CD4-positive, alpha-beta T cell (primary cell): Measurements from ENCODE around the gene PHLDB1. TPM values are rescaled to one million over a fixed set of nuclear protein-coding genes. Genes with fewer than 3 reads are reported as not detected.

Experiments used
- ATAC-seq: fragments of 200-7000 bp; cut with Tn5 transposase; one replicate; pipeline ENCODE4 v1.10.0; 2022; ENCODE audit warnings: mild to moderate bottlenecking; ENCODE audit not compliant: poor library complexity
- CTCF ChIA-PET: fragments of 350-600 bp; sonication (Branson Sonifier 250); formaldehyde crosslinking; loops from one replicate; lab custom pipeline; 2021; ENCODE audit warnings: antibody characterized with exemption, inconsistent platforms; lab: Charles Lee
- POLR2A ChIA-PET: fragments of 350-600 bp; sonication (Branson Sonifier 250); formaldehyde crosslinking; loops from one replicate; lab custom pipeline; 2021; ENCODE audit warnings: antibody characterized with exemption, inconsistent platforms; lab: Charles Lee
- DNase-seq, 14 experiments: peaks; one replicate each; pipeline ENCODE4 v3.0.0-alpha.2; 2013 to 2020; ENCODE audit warnings: mixed read lengths in 2 of 14
- H3K27ac ChIP-seq, 2 donors: one replicate each; pipeline versions ENCODE4 v1.5.1 to v1.7.0; 2013; ENCODE audit warnings: low read length in 2 of 2, low read depth in 1 of 2, mild to moderate bottlenecking in 1 of 2
- H3K27me3 ChIP-seq, 2 experiments: 1 replicate in 1 of 2; 2 replicates in 1 of 2; pipeline versions ENCODE4 v1.6.1 to v1.7.0; 2013; ENCODE audit warnings: low read length in 2 of 2, control low read depth in 1 of 2, mild to moderate bottlenecking in 1 of 2, moderate library complexity in 1 of 2; ENCODE audit not compliant: insufficient read depth in 2 of 2, control insufficient read depth in 1 of 2
- H3K36me3 ChIP-seq: one replicate; pipeline ENCODE4 v1.6.1; 2013; ENCODE audit warnings: low read length, control low read depth; ENCODE audit not compliant: insufficient read depth
- H3K4me1 ChIP-seq: one replicate; pipeline ENCODE4 v1.6.1; 2013; ENCODE audit warnings: low read length, control low read depth; ENCODE audit not compliant: insufficient read depth
- H3K4me3 ChIP-seq: one replicate; pipeline ENCODE4 v1.5.1; 2013; ENCODE audit warnings: mild to moderate bottlenecking, low read length, moderate library complexity
- H3K9me3 ChIP-seq, 2 experiments: 1 replicate in 1 of 2; 2 replicates in 1 of 2; pipeline versions ENCODE4 v1.6.1 to v1.7.0; 2013; ENCODE audit warnings: low read length in 2 of 2, mild to moderate bottlenecking in 2 of 2, control low read depth in 1 of 2, moderate library complexity in 1 of 2; ENCODE audit not compliant: control insufficient read depth in 1 of 2, insufficient read depth in 1 of 2
- H3K27ac Mint-ChIP-seq: one replicate; pipeline ENCODE4 v1.8.0; 2020; ENCODE audit warnings: mixed read lengths
- H3K27me3 Mint-ChIP-seq: one replicate; pipeline ENCODE4 v1.8.0; 2021; ENCODE audit warnings: mixed read lengths
- H3K36me3 Mint-ChIP-seq: one replicate; pipeline ENCODE4 v1.8.0; 2021; ENCODE audit warnings: low read depth, mixed read lengths
- H3K4me1 Mint-ChIP-seq: one replicate; pipeline ENCODE4 v1.8.0; 2021; ENCODE audit warnings: low read depth, mixed read lengths
- H3K4me3 Mint-ChIP-seq: one replicate; pipeline ENCODE4 v1.8.0; 2020; ENCODE audit warnings: mild to moderate bottlenecking, mixed read lengths
- H3K9me3 Mint-ChIP-seq: one replicate; pipeline ENCODE4 v1.8.0; 2020; ENCODE audit warnings: mixed read lengths
- CTCF ChIP-seq: fragments of 200-600 bp; IDR thresholded peaks from one replicate; pipeline ENCODE4 v1.8.0; 2022; ENCODE audit warnings: antibody characterized with exemption, mild to moderate bottlenecking
- intact Hi-C, 2 experiments: fragments of 100-400 bp; cut with DNase I in 1 of 2; cut with micrococcal nuclease in 1 of 2; formaldehyde crosslinking; loops; one replicate each; pipeline versions ENCODE4 v1.15.1 to v1.9.0; 2023 to 2025; cut with DNase I, micrococcal nuclease
- total RNA-seq, 174 experiments: library from RNA in 2 of 174; stranded (reverse) in 2 of 174; gene quantifications; one replicate each; pipeline ENCODE4 v1.2.3 and lab custom pipeline; 2021 to 2026

The PHLDB1 gene
- total RNA-seq, 2 experiments from 2014 or later = 1.8 to 2.3 TPM

- H3K9me3 Mint-ChIP-seq = no peaks in the 10 kb centered on the region
- H3K27me3 ChIP-seq = no peaks in the 10 kb centered on the region
- ATAC-seq (no peak), DNase-seq (no peak)
- H3K27me3 Mint-ChIP-seq = no peaks in the 10 kb centered on the region
- H3K4me3 ChIP-seq = no peak overlapping the region
- no peak overlapping the region for H3K27ac ChIP-seq
- TF ChIP-seq CTCF = no peak
- no peaks in the 10 kb centered on the region for H3K36me3 Mint-ChIP-seq
- no peaks in the 10 kb centered on the region for H3K36me3 ChIP-seq
- peaks cover 4% of the 10 kb centered on the region for H3K4me1 ChIP-seq
- H3K4me1 Mint-ChIP-seq = no peaks in the 10 kb centered on the region
- no peak overlapping the region for H3K27ac Mint-ChIP-seq
- ChIA-PET CTCF (interaction anchor here (1.2 kb wide), 1 partner anchor 21 kb away, joined by 4 read pairs; no protein-coding TSS in a partner anchor), POLR2A (no interaction called here)
- intact Hi-C loops = no loop called here
- no peak overlapping the region for H3K4me3 Mint-ChIP-seq
- no peaks in the 10 kb centered on the region for H3K9me3 ChIP-seq
These were observed 31.3 kb downstream of the PHLDB1 start for GRCh38 chr11:118638726-118639125.

DNA sequence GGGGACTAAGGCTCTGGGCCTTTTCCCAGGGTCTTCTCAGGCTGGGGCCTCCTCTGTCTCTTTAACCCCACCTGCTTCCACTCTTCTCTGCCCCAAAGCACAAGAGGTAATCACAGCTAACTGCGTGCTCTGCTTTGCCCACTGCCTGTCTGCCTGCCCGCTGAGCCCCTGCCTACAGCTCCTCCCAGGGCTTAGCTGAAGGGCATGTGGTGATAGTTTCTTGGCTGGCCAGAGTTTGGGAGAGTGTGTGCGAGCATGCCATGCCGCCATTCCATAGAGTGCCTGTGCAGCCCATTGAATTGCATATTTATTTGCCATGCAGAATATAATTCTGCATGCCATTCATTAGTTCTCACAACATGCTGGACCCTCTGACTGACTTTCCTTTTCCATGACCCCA is 32.5 kb downstream of the PHLDB1 start:
- ATAC-seq (no peak), DNase-seq (no peak)
- Histone ChIP-seq H3K27ac (no peak overlapping the region), H3K4me1 (peaks cover 2% of the 10 kb centered on the region), H3K9me3 (no peaks in the 10 kb centered on the region), H3K4me3 (no peak overlapping the region), H3K27me3 (no peaks in the 10 kb centered on the region), H3K36me3 (no peaks in the 10 kb centered on the region)
- Mint-ChIP-seq H3K4me1 (no peaks in the 10 kb centered on the region), H3K9me3 (no peaks in the 10 kb centered on the region), H3K27me3 (no peaks in the 10 kb centered on the region), H3K4me3 (no peak overlapping the region), H3K27ac (no peak overlapping the region), H3K36me3 (no peaks in the 10 kb centered on the region)
- ChIA-PET CTCF (interaction anchor here (1.3 kb wide), 1 partner anchor 468 kb away, joined by 3 read pairs; no protein-coding TSS in a partner anchor), POLR2A (no interaction called here)
- intact Hi-C loops = no loop called here
- TF ChIP-seq CTCF = no peak

GRCh38 chr11:118640332-118641154 is 33.1 kb downstream of the PHLDB1 start:
- CTCF ChIA-PET = interaction anchor here (1.3 kb wide), 1 partner anchor 469 kb away, joined by 3 read pairs; no protein-coding TSS in a partner anchor
- Histone ChIP-seq H3K4me3 (no peak overlapping the region), H3K27me3 (no peaks in the 10 kb centered on the region), H3K27ac (no peak overlapping the region), H3K9me3 (no peaks in the 10 kb centered on the region), H3K36me3 (peaks cover 1% of the 10 kb centered on the region), H3K4me1 (no peaks in the 10 kb centered on the region)
- ATAC-seq (no peak), DNase-seq (no peak)
- intact Hi-C loops = no loop called here
- Mint-ChIP-seq H3K27ac (no peak overlapping the region), H3K27me3 (no peaks in the 10 kb centered on the region), H3K36me3 (no peaks in the 10 kb centered on the region), H3K4me3 (no peak overlapping the region), H3K9me3 (no peaks in the 10 kb centered on the region), H3K4me1 (no peaks in the 10 kb centered on the region)
- no peak for TF ChIP-seq CTCF
- POLR2A ChIA-PET = no interaction called here
